Naive thymus-derived CD4-positive, alpha-beta T cell (primary cell): ENCODE results near the gene CTNNA3. TPM values are rescaled to one million over a fixed set of nuclear protein-coding genes. Genes with fewer than 3 reads are reported as not detected.

Source experiments
- ATAC-seq: fragments of 150-1000 bp; cut with Tn5 transposase; 2 replicates; pipeline ENCODE4 v1.10.0; 2021; ENCODE audit warnings: mild to moderate bottlenecking, moderate library complexity
- CTCF ChIA-PET: fragments of 350-600 bp; sonication (Branson Sonifier 250); formaldehyde crosslinking; loops from one replicate; lab custom pipeline; 2021; ENCODE audit warnings: antibody characterized with exemption; lab: Charles Lee
- POLR2A ChIA-PET: fragments of 350-600 bp; sonication (Branson Sonifier 250); formaldehyde crosslinking; loops from one replicate; lab custom pipeline; 2021; ENCODE audit warnings: antibody characterized with exemption, inconsistent platforms; lab: Charles Lee
- DNase-seq, 9 donors: peaks; one replicate each; pipeline versions ENCODE4 v3.0.0 to v3.0.0-alpha.2; 2020 to 2022; ENCODE audit warnings: mixed read lengths in 1 of 9
- H3K27ac ChIP-seq: one replicate; pipeline ENCODE4 v1.7.0; 2013; ENCODE audit warnings: mild to moderate bottlenecking, low read depth, low read length, moderate library complexity
- H3K27me3 ChIP-seq, 2 donors: one replicate each; pipeline ENCODE4 v1.7.0; 2013; ENCODE audit warnings: low read length in 2 of 2, mild to moderate bottlenecking in 2 of 2, moderate library complexity in 2 of 2; ENCODE audit not compliant: control insufficient read depth in 2 of 2, insufficient read depth in 2 of 2
- H3K36me3 ChIP-seq, 3 experiments: 1 replicate in 2 of 3; 2 replicates in 1 of 3; pipeline ENCODE4 v1.7.0; 2013; ENCODE audit warnings: low read length in 3 of 3, mild to moderate bottlenecking in 3 of 3, moderate library complexity in 1 of 3; ENCODE audit not compliant: insufficient read depth in 3 of 3, control insufficient read depth in 2 of 3
- H3K4me1 ChIP-seq, 2 donors: one replicate each; pipeline ENCODE4 v1.7.0; 2013; ENCODE audit warnings: low read length in 2 of 2, mild to moderate bottlenecking in 2 of 2, moderate library complexity in 1 of 2; ENCODE audit not compliant: control insufficient read depth in 2 of 2, insufficient read depth in 2 of 2
- H3K4me3 ChIP-seq: 2 replicates; pipeline ENCODE4 v1.7.0; 2013; ENCODE audit warnings: mild to moderate bottlenecking, low read length
- H3K9me3 ChIP-seq, 3 experiments: 1 replicate in 2 of 3; 2 replicates in 1 of 3; pipeline ENCODE4 v1.7.0; 2013; ENCODE audit warnings: low read length in 3 of 3; ENCODE audit not compliant: control insufficient read depth in 2 of 3
- H3K27ac Mint-ChIP-seq, 9 donors: one replicate each; pipeline ENCODE4 v1.8.0; 2020 to 2022; ENCODE audit warnings: mixed read lengths in 9 of 9, mild to moderate bottlenecking in 8 of 9, moderate library complexity in 5 of 9, inconsistent platforms in 2 of 9
- H3K27me3 Mint-ChIP-seq, 5 donors: one replicate each; pipeline ENCODE4 v1.8.0; 2021 to 2022; ENCODE audit warnings: mixed read lengths in 5 of 5, mild to moderate bottlenecking in 1 of 5
- H3K36me3 Mint-ChIP-seq, 5 donors: one replicate each; pipeline ENCODE4 v1.8.0; 2020 to 2022; ENCODE audit warnings: mixed read lengths in 5 of 5, mild to moderate bottlenecking in 3 of 5, inconsistent platforms in 1 of 5
- H3K4me1 Mint-ChIP-seq, 7 donors: one replicate each; pipeline ENCODE4 v1.8.0; 2020 to 2022; ENCODE audit warnings: mixed read lengths in 7 of 7, mild to moderate bottlenecking in 3 of 7, inconsistent platforms in 1 of 7
- H3K4me3 Mint-ChIP-seq, 10 donors: one replicate each; pipeline ENCODE4 v1.8.0; 2020 to 2022; ENCODE audit warnings: mild to moderate bottlenecking in 10 of 10, mixed read lengths in 10 of 10, moderate library complexity in 6 of 10, inconsistent platforms in 2 of 10
- H3K9me3 Mint-ChIP-seq, 11 donors: one replicate each; pipeline ENCODE4 v1.8.0; 2020 to 2022; ENCODE audit warnings: mixed read lengths in 11 of 11, mild to moderate bottlenecking in 4 of 11, inconsistent platforms in 1 of 11, moderate library complexity in 1 of 11
- intact Hi-C, 2 donors: fragments of 100-400 bp; cut with micrococcal nuclease; formaldehyde crosslinking; loops; one replicate each; pipeline ENCODE4 v1.15.1; 2023
- polyA plus RNA-seq, 2 donors: library from polyadenylated mRNA; unstranded; fragments of 300-500 nt; fragmentation: Illumina TruSeq; gene quantifications; one replicate each; pipeline ENCODE4 v1.2.3, GENCODE V29; 2021
- total RNA-seq, 6 experiments: library from RNA in 5 of 6; stranded (reverse) in 5 of 6; gene quantifications; 1 replicate in 5 of 6; 2 replicates in 1 of 6; pipeline ENCODE4 v1.2.3 and lab custom pipeline; 2021 to 2026

CTNNA3 gene
- total and polyA plus RNA-seq, 7 experiments from 2014 or later: 0.43 to 0.84 (median 0.71) TPM; not detected in 2

GRCh38 chr10:67630904-67631303 lies 65.1 kb downstream of the CTNNA3 start:
- ChIA-PET CTCF (no interaction called here), POLR2A (no interaction called here)
- Mint-ChIP-seq H3K27me3 (peaks cover 0 to 21% (median 0%) of the 10 kb centered on the region in 5 donors), H3K27ac (no peak overlapping the region), H3K9me3 (peaks cover 0 to 30% (median 9%) of the 10 kb centered on the region in 11 donors), H3K4me1 (peaks cover 0 to 7% (median 0%) of the 10 kb centered on the region in 7 donors), H3K36me3 (peaks cover 0 to 11% (median 0%) of the 10 kb centered on the region in 5 donors), H3K4me3 (no peak overlapping the region)
- no peaks in the 10 kb centered on the region for H3K36me3 ChIP-seq
- no peak for ATAC-seq
- H3K4me3 ChIP-seq: no peak overlapping the region
- no peaks in the 10 kb centered on the region for H3K27me3 ChIP-seq
- H3K27ac ChIP-seq: no peak overlapping the region
- no peak for DNase-seq
- H3K9me3 ChIP-seq: peaks cover 0 to 5% (median 0%) of the 10 kb centered on the region in 3 experiments
- H3K4me1 ChIP-seq: no peaks in the 10 kb centered on the region
- intact Hi-C loops: no loop called here

DNA sequence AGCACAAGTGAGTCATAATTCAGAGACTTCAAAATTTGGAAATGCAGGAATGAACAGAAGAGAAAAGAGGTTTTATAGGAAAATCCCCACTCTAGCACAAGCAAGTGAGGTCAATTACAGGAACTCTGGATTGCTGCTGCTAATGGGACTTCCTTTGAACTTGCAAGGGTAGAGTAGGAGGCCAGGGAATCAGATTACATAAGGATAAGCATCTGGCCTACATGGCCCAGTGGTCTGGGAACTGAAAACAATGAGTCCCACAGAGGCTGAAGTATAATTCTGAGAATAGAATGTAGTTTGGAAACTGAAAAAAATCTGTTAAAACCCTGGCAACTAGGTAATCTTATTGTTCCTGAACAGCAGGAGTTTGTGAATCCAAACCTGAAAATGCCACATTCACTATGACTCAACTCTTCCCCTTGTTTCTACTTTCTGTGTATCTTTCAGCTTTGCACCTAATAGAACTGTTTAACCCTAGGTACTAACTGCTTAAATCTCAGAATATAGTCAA lies 66.5 kb downstream of the CTNNA3 start:
- ATAC-seq (no peak), DNase-seq (no peak)
- POLR2A ChIA-PET: no interaction called here
- CTCF ChIA-PET: no interaction called here
- no peak overlapping the region for H3K27ac ChIP-seq
- Mint-ChIP-seq H3K36me3 (peaks cover 0 to 10% (median 0%) of the 10 kb centered on the region in 5 donors), H3K27ac (no peak overlapping the region), H3K4me3 (no peak overlapping the region), H3K4me1 (peaks cover 0 to 7% (median 0%) of the 10 kb centered on the region in 7 donors), H3K27me3 (peaks cover 0 to 17% (median 0%) of the 10 kb centered on the region in 5 donors), H3K9me3 (peaks cover 0 to 19% (median 4%) of the 10 kb centered on the region in 11 donors)
- intact Hi-C loops: no loop called here
- peaks cover 0 to 5% (median 0%) of the 10 kb centered on the region in 3 experiments for H3K9me3 ChIP-seq
- no peaks in the 10 kb centered on the region for H3K36me3 ChIP-seq
- no peaks in the 10 kb centered on the region for H3K27me3 ChIP-seq
- H3K4me3 ChIP-seq: no peak overlapping the region
- no peaks in the 10 kb centered on the region for H3K4me1 ChIP-seq

DNA sequence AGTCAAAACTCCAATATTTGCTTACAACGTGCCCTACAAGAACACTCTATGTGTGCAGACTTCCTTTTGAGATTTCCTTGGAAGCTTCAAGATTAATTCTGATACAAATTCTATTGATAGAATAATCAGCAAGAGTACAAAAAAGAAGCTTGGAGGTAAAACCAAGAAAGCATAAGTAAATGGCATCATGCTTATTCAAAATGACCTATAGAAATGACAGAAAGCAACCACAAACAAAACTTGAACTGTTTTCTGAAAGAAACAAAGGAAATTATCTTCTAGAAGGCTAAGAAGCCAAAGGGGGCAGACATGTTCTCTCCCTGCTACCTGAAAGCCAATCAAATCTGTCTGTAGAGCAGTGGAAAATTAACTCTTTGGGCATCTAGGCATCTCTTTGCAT lies 73.0 kb downstream of the CTNNA3 start:
- H3K4me3 Mint-ChIP-seq: no peak overlapping the region
- H3K27me3 Mint-ChIP-seq: peaks cover 0 to 21% (median 0%) of the 10 kb centered on the region in 5 donors
- H3K36me3 ChIP-seq: no peaks in the 10 kb centered on the region
- DNase-seq (no peak), ATAC-seq (no peak)
- no peak overlapping the region for H3K4me3 ChIP-seq
- CTCF ChIA-PET: no interaction called here
- peaks cover 0 to 6% (median 0%) of the 10 kb centered on the region in 7 donors for H3K4me1 Mint-ChIP-seq
- H3K27ac ChIP-seq: no peak overlapping the region
- POLR2A ChIA-PET: no interaction called here
- peaks cover 0 to 3% of the 10 kb centered on the region in 2 donors for H3K27me3 ChIP-seq
- H3K36me3 Mint-ChIP-seq: peaks cover 0 to 4% (median 0%) of the 10 kb centered on the region in 5 donors
- H3K9me3 Mint-ChIP-seq: peaks cover 0 to 11% (median 0%) of the 10 kb centered on the region in 11 donors
- no peak overlapping the region for H3K27ac Mint-ChIP-seq
- H3K9me3 ChIP-seq: peaks cover 0 to 5% (median 0%) of the 10 kb centered on the region in 3 experiments
- H3K4me1 ChIP-seq: no peaks in the 10 kb centered on the region
- intact Hi-C loops: no loop called here

DNA sequence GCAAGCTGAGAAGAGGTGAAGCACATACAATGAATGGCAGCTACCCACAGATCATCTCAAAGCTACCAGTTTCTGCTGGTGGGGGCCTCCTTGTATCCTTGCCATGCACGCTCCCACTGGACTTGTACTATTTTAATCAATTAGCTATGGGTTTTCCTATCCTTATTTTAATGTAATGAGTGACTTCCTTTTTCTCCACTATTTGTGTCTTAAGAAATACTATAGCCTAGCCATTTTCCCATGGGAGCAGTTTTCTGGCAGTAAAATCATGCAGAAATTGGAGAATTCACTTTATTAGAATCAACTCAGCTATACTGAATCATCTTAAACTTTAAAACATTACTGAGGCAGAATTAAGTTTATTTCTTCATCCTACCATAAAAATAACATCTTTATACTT lies 73.5 kb downstream of the CTNNA3 start:
- H3K9me3 ChIP-seq: peaks cover 0 to 5% (median 0%) of the 10 kb centered on the region in 3 experiments
- intact Hi-C loops: no loop called here
- Mint-ChIP-seq H3K36me3 (peaks cover 0 to 4% (median 0%) of the 10 kb centered on the region in 5 donors), H3K9me3 (peaks cover 0 to 11% (median 0%) of the 10 kb centered on the region in 11 donors), H3K4me1 (peaks cover 0 to 6% (median 0%) of the 10 kb centered on the region in 7 donors), H3K27me3 (peaks cover 0 to 21% (median 0%) of the 10 kb centered on the region in 5 donors), H3K27ac (no peak overlapping the region), H3K4me3 (no peak overlapping the region)
- ChIA-PET CTCF (no interaction called here), POLR2A (interaction anchor here (1.3 kb wide), 1 partner anchor 9 kb away, joined by 4 read pairs; no protein-coding TSS in a partner anchor)
- no peak for ATAC-seq
- peaks cover 0 to 3% of the 10 kb centered on the region in 2 donors for H3K27me3 ChIP-seq
- H3K4me1 ChIP-seq: no peaks in the 10 kb centered on the region
- H3K4me3 ChIP-seq: no peak overlapping the region
- DNase-seq: no peak
- no peak overlapping the region for H3K27ac ChIP-seq
- no peaks in the 10 kb centered on the region for H3K36me3 ChIP-seq

- peaks cover 0 to 25% (median 0%) of the 10 kb centered on the region in 5 donors for H3K27me3 Mint-ChIP-seq
- peaks cover 0 to 4% (median 0%) of the 10 kb centered on the region in 5 donors for H3K36me3 Mint-ChIP-seq
- H3K4me3 Mint-ChIP-seq: no peak overlapping the region
- DNase-seq: no peak
- ChIA-PET CTCF (no interaction called here), POLR2A (interaction anchor here (1.3 kb wide), 1 partner anchor 9 kb away, joined by 4 read pairs; no protein-coding TSS in a partner anchor)
- peaks cover 0 to 7% (median 0%) of the 10 kb centered on the region in 11 donors for H3K9me3 Mint-ChIP-seq
- intact Hi-C loops: no loop called here
- no peaks in the 10 kb centered on the region for H3K4me1 ChIP-seq
- H3K9me3 ChIP-seq: peaks cover 0 to 1% (median 0%) of the 10 kb centered on the region in 3 experiments
- H3K36me3 ChIP-seq: no peaks in the 10 kb centered on the region
- no peak overlapping the region for H3K27ac ChIP-seq
- ATAC-seq: no peak
- peaks cover 0 to 6% (median 0%) of the 10 kb centered on the region in 7 donors for H3K4me1 Mint-ChIP-seq
- H3K27ac Mint-ChIP-seq: no peak overlapping the region
- H3K27me3 ChIP-seq: peaks cover 0 to 3% of the 10 kb centered on the region in 2 donors
- no peak overlapping the region for H3K4me3 ChIP-seq
Measured at GRCh38 chr10:67621834-67622233, 74.2 kb downstream of the CTNNA3 start.

GRCh38 chr10:67618116-67618515 lies 77.9 kb downstream of the CTNNA3 start:
- no peak overlapping the region for H3K27ac Mint-ChIP-seq
- no peaks in the 10 kb centered on the region for H3K9me3 ChIP-seq
- H3K27ac ChIP-seq: no peak overlapping the region
- no peak overlapping the region for H3K4me3 ChIP-seq
- ATAC-seq (no peak), DNase-seq (no peak)
- CTCF ChIA-PET: no interaction called here
- POLR2A ChIA-PET: no interaction called here
- peaks cover 0 to 3% of the 10 kb centered on the region in 2 donors for H3K27me3 ChIP-seq
- H3K36me3 Mint-ChIP-seq: peaks cover 0 to 11% (median 0%) of the 10 kb centered on the region in 5 donors
- H3K27me3 Mint-ChIP-seq: peaks cover 0 to 29% (median 0%) of the 10 kb centered on the region in 5 donors
- no peaks in the 10 kb centered on the region for H3K36me3 ChIP-seq
- H3K4me3 Mint-ChIP-seq: no peak overlapping the region
- H3K4me1 Mint-ChIP-seq: peaks cover 5 to 20% (median 13%) of the 10 kb centered on the region in 7 donors
- H3K9me3 Mint-ChIP-seq: peaks cover 0 to 7% (median 0%) of the 10 kb centered on the region in 11 donors
- intact Hi-C loops: loop anchor here in 1 of 2 donors (10.0 kb wide), 1 partner anchor 717 kb away; the partner anchor contains the start of genes HNRNPH3 and PBLD
- H3K4me1 ChIP-seq: peaks cover 8 to 12% of the 10 kb centered on the region in 2 donors
